Smooth muscle cell (in vitro differentiated cells): ENCODE measurements around the gene STX7. TPM values are rescaled to one million over a fixed set of nuclear protein-coding genes. Genes with fewer than 3 reads are reported as not detected.

Source experiments
- DNase-seq: peaks from one replicate; lab custom pipeline; 2025; ENCODE audit not compliant: unreplicated experiment; lab: John Stamatoyannopoulos, UW
- H2AFZ ChIP-seq: fragments of 200-600 bp; sonication (generic); 2 replicates; pipeline ENCODE4 v1.6.0; 2016; ENCODE audit warnings: antibody characterized with exemption, low read depth, mild to moderate bottlenecking
- H3F3A ChIP-seq: fragments of 200-600 bp; sonication (generic); 2 replicates; pipeline ENCODE4 v1.6.0; 2017; ENCODE audit warnings: antibody characterized with exemption, low read depth
- H3K27ac ChIP-seq: fragments of 200-600 bp; sonication (generic); 2 replicates; pipeline ENCODE4 v1.5.1; 2016; ENCODE audit warnings: low read depth, mild to moderate bottlenecking
- H3K27me3 ChIP-seq: fragments of 200-600 bp; sonication (generic); 2 replicates; pipeline ENCODE4 v1.6.1; 2016; ENCODE audit warnings: low read depth, mild to moderate bottlenecking
- H3K36me3 ChIP-seq: fragments of 200-600 bp; sonication (generic); 2 replicates; pipeline ENCODE4 v1.5.1; 2016; ENCODE audit warnings: low read depth
- H3K4me1 ChIP-seq: fragments of 200-600 bp; sonication (generic); 2 replicates; pipeline ENCODE4 v1.5.1; 2016; ENCODE audit warnings: low read depth
- H3K4me2 ChIP-seq: fragments of 200-600 bp; sonication (generic); 2 replicates; pipeline ENCODE4 v1.6.0; 2016; ENCODE audit warnings: mild to moderate bottlenecking
- H3K4me3 ChIP-seq: fragments of 200-600 bp; sonication (generic); 2 replicates; pipeline ENCODE4 v1.5.1; 2016; ENCODE audit warnings: mild to moderate bottlenecking
- H3K79me2 ChIP-seq: fragments of 200-600 bp; sonication (generic); 2 replicates; pipeline ENCODE4 v1.6.0; 2016; ENCODE audit warnings: low read depth, mild to moderate bottlenecking
- H3K9ac ChIP-seq: fragments of 200-600 bp; sonication (generic); 2 replicates; pipeline ENCODE4 v1.6.0; 2016; ENCODE audit warnings: low read depth
- H3K9me3 ChIP-seq: fragments of 200-600 bp; sonication (generic); replicated peaks from 2 replicates; pipeline ENCODE4 v1.5.1; 2016; ENCODE audit warnings: low read depth
- H4K20me1 ChIP-seq: fragments of 200-600 bp; sonication (generic); 2 replicates; pipeline ENCODE4 v1.6.0; 2016; ENCODE audit warnings: low read depth
- WGBS: methylation state at CpG from one replicate; pipeline ENCODE4 v1.1.7; 2016; ENCODE audit warnings: low lambda C conversion rate; 5-methylcytosine and 5-hydroxymethylcytosine counted together
- polyA plus RNA-seq: library from polyadenylated mRNA; unstranded; fragments of >200 nt; fragmentation: Nextera tagmentation; extraction: Ambion mirVana; gene quantifications from 2 replicates; pipeline ENCODE4 v1.2.1, GENCODE V29; 2016
- total RNA-seq: library from RNA; depleted of rRNA; stranded (reverse); fragments of >200 nt; gene quantifications from 2 replicates; pipeline ENCODE4 v1.2.3, GENCODE V29; 2014
- TF ChIP-seq, protein P1 (sequence below): fragments of 200-600 bp; sonication (generic); IDR thresholded peaks from 2 replicates; pipeline ENCODE4 v1.5.1; 2017; ENCODE audit warnings: borderline replicate concordance, mild to moderate bottlenecking, antibody characterized with exemption; ENCODE audit not compliant: insufficient read depth, poor library complexity, severe bottlenecking

Gene STX7
- total and polyA plus RNA-seq, 2 experiments from 2014 or later = 26.0 to 27.4 TPM

DNA sequence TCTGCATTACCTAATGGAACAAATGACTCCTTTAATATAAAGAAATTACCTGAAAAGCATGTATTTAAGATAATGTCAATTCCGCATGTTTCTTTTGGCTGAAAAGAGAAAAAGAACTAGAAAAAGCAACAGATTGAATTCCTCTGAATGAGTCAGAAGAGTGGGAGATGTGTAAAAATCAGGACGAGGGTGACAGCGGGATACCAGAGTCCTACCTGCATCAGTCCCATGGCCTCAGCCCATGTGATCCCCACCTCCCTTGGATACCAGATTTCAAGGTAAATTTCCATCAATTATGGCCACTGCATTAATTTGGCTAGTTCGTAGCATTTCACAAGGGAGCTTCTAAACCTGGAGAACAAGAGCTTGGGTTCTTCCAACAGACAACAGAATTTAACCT, 101.6 kb downstream of the STX7 start:
- Histone ChIP-seq H3F3A (no peaks in the 10 kb centered on the region), H3K9ac (no peak overlapping the region), H3K36me3 (no peaks in the 10 kb centered on the region), H3K4me3 (no peak overlapping the region), H3K27me3 (peaks cover 2% of the 10 kb centered on the region), H3K79me2 (no peaks in the 10 kb centered on the region), H3K4me1 (no peaks in the 10 kb centered on the region), H2AFZ (no peak overlapping the region), H3K27ac (no peak overlapping the region), H4K20me1 (no peaks in the 10 kb centered on the region), H3K9me3 (no peaks in the 10 kb centered on the region), H3K4me2 (no peak overlapping the region)
- TF ChIP-seq, protein P1, sequence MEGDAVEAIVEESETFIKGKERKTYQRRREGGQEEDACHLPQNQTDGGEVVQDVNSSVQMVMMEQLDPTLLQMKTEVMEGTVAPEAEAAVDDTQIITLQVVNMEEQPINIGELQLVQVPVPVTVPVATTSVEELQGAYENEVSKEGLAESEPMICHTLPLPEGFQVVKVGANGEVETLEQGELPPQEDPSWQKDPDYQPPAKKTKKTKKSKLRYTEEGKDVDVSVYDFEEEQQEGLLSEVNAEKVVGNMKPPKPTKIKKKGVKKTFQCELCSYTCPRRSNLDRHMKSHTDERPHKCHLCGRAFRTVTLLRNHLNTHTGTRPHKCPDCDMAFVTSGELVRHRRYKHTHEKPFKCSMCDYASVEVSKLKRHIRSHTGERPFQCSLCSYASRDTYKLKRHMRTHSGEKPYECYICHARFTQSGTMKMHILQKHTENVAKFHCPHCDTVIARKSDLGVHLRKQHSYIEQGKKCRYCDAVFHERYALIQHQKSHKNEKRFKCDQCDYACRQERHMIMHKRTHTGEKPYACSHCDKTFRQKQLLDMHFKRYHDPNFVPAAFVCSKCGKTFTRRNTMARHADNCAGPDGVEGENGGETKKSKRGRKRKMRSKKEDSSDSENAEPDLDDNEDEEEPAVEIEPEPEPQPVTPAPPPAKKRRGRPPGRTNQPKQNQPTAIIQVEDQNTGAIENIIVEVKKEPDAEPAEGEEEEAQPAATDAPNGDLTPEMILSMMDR = no peak
- no peak for DNase-seq
- 85% methylated on average over 4 of the region's 4 CpGs for WGBS

- Histone ChIP-seq H3K79me2 (no peaks in the 10 kb centered on the region), H3K9me3 (no peaks in the 10 kb centered on the region), H3K4me2 (no peak overlapping the region), H3K4me3 (no peak overlapping the region), H3K27me3 (peaks cover 7% of the 10 kb centered on the region), H3K9ac (no peak overlapping the region), H3K4me1 (no peaks in the 10 kb centered on the region), H3K36me3 (no peaks in the 10 kb centered on the region), H2AFZ (no peak overlapping the region), H3F3A (no peaks in the 10 kb centered on the region), H3K27ac (no peak overlapping the region), H4K20me1 (no peaks in the 10 kb centered on the region)
- no peak for DNase-seq
- TF ChIP-seq, protein P1 = no peak
- WGBS = 93% methylated on average over 3 of the region's 3 CpGs
These were observed 102.1 kb downstream of the STX7 start for GRCh38 chr6:132410830-132411229.

- Histone ChIP-seq H3K27me3 (peaks cover 49% of the 10 kb centered on the region), H3K9ac (no peak overlapping the region), H3K9me3 (no peaks in the 10 kb centered on the region), H3K79me2 (no peaks in the 10 kb centered on the region), H4K20me1 (no peaks in the 10 kb centered on the region), H2AFZ (no peak overlapping the region), H3F3A (peaks cover 3% of the 10 kb centered on the region), H3K4me3 (no peak overlapping the region), H3K4me2 (no peak overlapping the region), H3K4me1 (peaks cover 2% of the 10 kb centered on the region), H3K36me3 (no peaks in the 10 kb centered on the region), H3K27ac (no peak overlapping the region)
- 79% methylated on average over 2 of the region's 2 CpGs for WGBS
- no peak for DNase-seq
- TF ChIP-seq, protein P1 = no peak
These were observed 107.6 kb downstream of the STX7 start for GRCh38 chr6:132405143-132405915.

DNA sequence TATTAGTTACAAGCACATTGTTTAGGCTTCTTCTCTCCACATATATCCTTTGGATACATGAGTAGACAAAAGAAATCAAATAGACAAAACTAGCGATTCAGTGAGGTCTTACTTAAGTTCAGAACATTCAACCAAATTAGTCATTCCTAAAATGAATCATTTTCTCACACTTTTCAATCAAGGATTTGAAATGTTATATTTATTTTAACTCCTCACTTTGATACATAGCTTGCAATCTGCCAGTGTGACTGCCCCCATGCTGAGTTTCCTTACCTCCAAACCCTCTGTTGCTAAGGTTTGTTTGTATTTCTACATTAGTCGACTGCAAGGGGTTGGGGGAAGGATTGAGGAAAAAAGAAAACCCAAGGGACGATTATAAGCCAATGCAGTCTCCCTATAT, 108.2 kb downstream of the STX7 start:
- Histone ChIP-seq H3K27me3 (peaks cover 51% of the 10 kb centered on the region), H3K9ac (no peak overlapping the region), H3K4me3 (no peak overlapping the region), H4K20me1 (no peaks in the 10 kb centered on the region), H3K4me2 (no peak overlapping the region), H3K79me2 (no peaks in the 10 kb centered on the region), H3K4me1 (peaks cover 4% of the 10 kb centered on the region), H2AFZ (no peak overlapping the region), H3K27ac (no peak overlapping the region), H3K36me3 (no peaks in the 10 kb centered on the region), H3F3A (peaks cover 8% of the 10 kb centered on the region), H3K9me3 (no peaks in the 10 kb centered on the region)
- TF ChIP-seq, protein P1 = no peak
- WGBS = 63% methylated on average over 3 of the region's 3 CpGs
- DNase-seq = no peak
